Measurements from ENCODE around the gene MYLK4. TPM values are rescaled to one million over a fixed set of nuclear protein-coding genes. Genes with fewer than 3 reads are reported as not detected.

Gene MYLK4
- total RNA-seq, 6 experiments from 2014 or later, result 0.10 to 0.21 (median 0.12) TPM

GRCh38 chr6:2751871-2752270 lies 1.1 kb upstream of the MYLK4 start:
- no peaks in the 10 kb centered on the region for H3K36me3 Mint-ChIP-seq (ENCODE audit: low read depth)
- DNase-seq, result no peak
- no peak for TF ChIP-seq CTCF (IDR thresholded peaks at IDR 0.05)
- no peaks in the 10 kb centered on the region for H3K9me3 Mint-ChIP-seq
- H3K27me3 Mint-ChIP-seq (ENCODE audit: insufficient read depth), result peaks cover 3% of the 10 kb centered on the region
- H3K27ac Mint-ChIP-seq, result no peak overlapping the region
- peaks cover 12% of the 10 kb centered on the region; the same call in 1 of the 2 replicates for H3K4me1 Mint-ChIP-seq (ENCODE audit: low read depth)
- no peak overlapping the region for H3K4me3 Mint-ChIP-seq

GRCh38 chr6:2749969-2750600 lies 637 bp downstream of the MYLK4 start:
- Mint-ChIP-seq H3K4me1 (ENCODE audit: low read depth) (peaks cover 8% of the 10 kb centered on the region), H3K27ac (no peak overlapping the region), H3K36me3 (ENCODE audit: low read depth) (no peaks in the 10 kb centered on the region), H3K4me3 (no peak overlapping the region), H3K27me3 (ENCODE audit: insufficient read depth) (peaks cover 3% of the 10 kb centered on the region), H3K9me3 (no peaks in the 10 kb centered on the region)
- TF ChIP-seq CTCF (IDR thresholded peaks at IDR 0.05), result peak; percentile 96
- DNase-seq, result peak; percentile 35

- no peaks in the 10 kb centered on the region; the same call in 1 of the 2 replicates for H3K27me3 Mint-ChIP-seq (ENCODE audit: insufficient read depth)
- no peak overlapping the region for H3K27ac Mint-ChIP-seq
- no peaks in the 10 kb centered on the region for H3K9me3 Mint-ChIP-seq
- no peak for TF ChIP-seq CTCF (IDR thresholded peaks at IDR 0.05)
- H3K4me3 Mint-ChIP-seq, result no peak overlapping the region
- no peak for DNase-seq
- H3K4me1 Mint-ChIP-seq (ENCODE audit: low read depth), result peaks cover 26% of the 10 kb centered on the region
- no peaks in the 10 kb centered on the region for H3K36me3 Mint-ChIP-seq (ENCODE audit: low read depth)
These were observed 2.5 kb downstream of the MYLK4 start for GRCh38 chr6:2748183-2748582.

- Mint-ChIP-seq H3K27me3 (ENCODE audit: insufficient read depth) (no peaks in the 10 kb centered on the region; the same call in 1 of the 2 replicates), H3K27ac (no peak overlapping the region), H3K4me3 (no peak overlapping the region), H3K9me3 (no peaks in the 10 kb centered on the region), H3K4me1 (ENCODE audit: low read depth) (peaks cover 27% of the 10 kb centered on the region), H3K36me3 (ENCODE audit: low read depth) (no peaks in the 10 kb centered on the region)
- no peak for TF ChIP-seq CTCF (IDR thresholded peaks at IDR 0.05)
- no peak for DNase-seq
These were observed 4.1 kb downstream of the MYLK4 start for GRCh38 chr6:2746557-2747061.

- Mint-ChIP-seq H3K27me3 (ENCODE audit: insufficient read depth) (no peaks in the 10 kb centered on the region; the same call in 1 of the 2 replicates), H3K27ac (no peak overlapping the region), H3K4me1 (ENCODE audit: low read depth) (peaks cover 27% of the 10 kb centered on the region)
These were observed 5.5 kb downstream of the MYLK4 start for GRCh38 chr6:2745246-2745645.

More at GRCh38 chr6:2745246-2745645, 5.5 kb downstream of the MYLK4 start:
- DNase-seq, result no peak
- Mint-ChIP-seq H3K9me3 (no peaks in the 10 kb centered on the region), H3K36me3 (ENCODE audit: low read depth) (no peaks in the 10 kb centered on the region), H3K4me3 (no peak overlapping the region)
- TF ChIP-seq CTCF (IDR thresholded peaks at IDR 0.05), result no peak
